Erythroblast (primary cell): ENCODE measurements around the gene RAP1A.
"Not testable (repeated sequence)": the region's sequence is repeated elsewhere in the genome, so short reads cannot be mapped to it uniquely, and the experiment has no call there.

Experiments used
- DNase-seq, 2 experiments: peaks; one replicate each; lab custom pipeline; 2025; lab: John Stamatoyannopoulos, UW
- GATA1 ChIP-seq: IDR thresholded peaks from 2 replicates; pipeline ENCODE4 v1.6.1; 2011; ENCODE audit warnings: low read depth, mild to moderate bottlenecking, control low read depth, low read length, moderate library complexity
- POLR2A ChIP-seq: IDR thresholded peaks from 2 replicates; pipeline ENCODE4 v1.6.1; 2011; ENCODE audit warnings: mild to moderate bottlenecking, low read length

RAP1A gene

DNA sequence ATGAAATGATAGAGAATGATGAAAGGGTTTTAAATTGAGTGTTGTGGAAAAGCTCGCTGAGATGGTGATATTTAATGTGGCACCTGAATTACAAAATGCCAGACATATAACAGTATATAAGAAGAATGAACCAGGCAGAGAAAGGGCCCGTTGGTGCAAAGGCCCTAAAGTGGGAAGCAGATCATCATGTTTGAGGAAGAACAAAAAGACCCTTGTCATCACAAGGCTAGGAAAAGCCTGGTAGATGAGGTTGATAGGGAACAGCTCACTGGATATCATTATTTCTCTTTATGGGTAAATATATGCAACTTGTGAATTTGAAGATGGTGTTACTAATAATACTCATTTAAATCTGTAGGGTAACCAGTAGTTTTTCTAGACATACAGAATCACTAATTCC lies 11.0 kb downstream of the RAP1A start:
- no peak for DNase-seq
- no peak for TF ChIP-seq GATA1
- no peak for TF ChIP-seq POLR2A

DNA sequence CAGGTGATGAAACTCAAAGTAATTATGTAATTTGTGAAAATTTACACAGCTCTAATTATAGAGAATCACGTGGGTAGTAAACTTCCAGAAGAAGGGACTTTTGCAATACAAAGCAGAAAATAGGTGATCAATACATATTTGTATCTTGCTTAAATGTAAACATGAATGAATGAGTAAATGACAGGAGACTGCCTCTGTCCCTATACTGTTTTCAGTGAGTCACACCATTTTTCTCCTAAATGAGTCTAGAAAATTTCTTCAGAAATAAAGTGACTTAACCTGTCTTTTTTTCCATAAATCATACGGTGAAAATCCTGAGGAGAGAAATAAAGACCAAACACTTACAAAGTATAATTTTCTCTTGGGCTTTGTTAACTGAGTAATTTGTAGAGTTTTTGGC lies 11.9 kb downstream of the RAP1A start:
- TF ChIP-seq GATA1, result no peak
- TF ChIP-seq POLR2A, result no peak
- no peak for DNase-seq

DNA sequence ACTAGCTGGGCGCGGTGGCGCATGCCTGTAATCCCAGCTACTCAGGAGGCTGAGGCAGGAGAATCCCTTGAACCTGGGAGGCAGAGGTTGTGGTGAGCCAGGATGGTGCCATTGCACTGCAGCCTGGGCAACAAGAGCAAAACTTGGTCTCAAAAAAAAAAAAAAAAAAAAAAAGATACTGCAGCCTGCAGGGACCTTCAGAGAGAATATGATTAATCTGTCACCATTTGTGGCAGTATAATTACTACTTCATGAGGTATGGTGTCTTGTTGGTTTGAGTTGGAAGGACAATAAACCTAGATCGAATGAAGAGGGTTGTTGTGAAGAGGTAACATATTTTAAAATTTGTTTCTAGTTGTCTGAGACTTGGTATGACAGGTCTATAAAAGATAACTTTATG lies 13.2 kb downstream of the RAP1A start:
- not testable (repeated sequence) for DNase-seq

DNA sequence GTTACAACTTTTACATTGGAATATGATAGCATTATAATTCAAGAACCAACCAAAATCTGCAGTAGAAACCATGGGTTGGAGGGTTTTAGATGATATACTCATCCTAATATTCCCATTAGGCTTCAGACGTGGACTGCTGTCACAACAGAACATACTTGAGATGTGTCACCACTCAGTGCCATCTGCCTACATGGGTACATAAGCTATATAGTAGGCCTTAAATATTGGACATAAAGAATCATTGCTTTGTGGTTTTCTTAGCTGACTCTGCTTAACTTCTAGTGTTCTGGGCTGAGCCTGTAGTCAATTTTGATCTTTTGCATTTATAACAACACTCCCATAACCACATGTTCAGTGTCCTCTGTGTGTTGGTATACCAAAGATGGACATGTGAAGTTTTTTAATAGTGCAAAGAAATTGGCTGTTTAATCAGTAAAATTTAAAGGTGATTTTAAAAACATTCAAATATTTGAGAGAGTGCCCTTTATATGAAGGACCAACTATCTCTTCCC lies 14.2 kb downstream of the RAP1A start:
- DNase-seq, result no peak
- TF ChIP-seq GATA1 (no peak), POLR2A (no peak)

DNA sequence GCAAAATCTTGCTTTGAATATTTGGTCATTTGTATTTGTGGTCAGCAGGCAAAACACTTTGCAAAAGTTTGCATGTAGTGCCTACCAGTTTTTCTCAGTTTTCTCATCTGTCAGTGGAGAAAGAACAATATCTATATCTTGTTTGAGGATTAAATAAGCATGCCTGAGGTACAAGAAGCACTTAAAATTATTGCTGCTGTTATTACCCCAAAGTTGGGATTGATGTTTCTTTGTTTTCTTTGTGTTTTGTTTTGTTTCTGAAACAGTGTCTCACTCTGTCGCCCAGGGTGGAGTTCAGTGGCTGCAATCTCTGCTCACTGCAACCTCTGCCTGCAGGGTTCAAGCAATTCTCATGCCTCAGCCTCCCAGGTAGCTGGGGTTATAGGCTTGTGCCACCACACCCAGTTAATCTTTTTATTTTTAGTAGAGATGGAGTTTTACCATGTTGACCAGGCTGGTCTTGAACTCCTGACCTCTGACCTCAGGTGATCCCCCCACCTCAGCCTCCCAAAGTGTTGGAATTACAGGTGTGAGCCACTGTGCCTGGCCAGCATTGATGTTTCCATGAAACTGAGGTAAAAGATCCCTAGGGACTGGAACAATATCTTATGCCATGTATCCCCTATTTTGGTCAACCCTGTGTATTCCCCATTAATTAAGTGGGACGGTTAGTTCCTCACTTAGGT lies 15.9 kb downstream of the RAP1A start:
- TF ChIP-seq GATA1 (no peak), POLR2A (no peak)
- no peak for DNase-seq

DNA sequence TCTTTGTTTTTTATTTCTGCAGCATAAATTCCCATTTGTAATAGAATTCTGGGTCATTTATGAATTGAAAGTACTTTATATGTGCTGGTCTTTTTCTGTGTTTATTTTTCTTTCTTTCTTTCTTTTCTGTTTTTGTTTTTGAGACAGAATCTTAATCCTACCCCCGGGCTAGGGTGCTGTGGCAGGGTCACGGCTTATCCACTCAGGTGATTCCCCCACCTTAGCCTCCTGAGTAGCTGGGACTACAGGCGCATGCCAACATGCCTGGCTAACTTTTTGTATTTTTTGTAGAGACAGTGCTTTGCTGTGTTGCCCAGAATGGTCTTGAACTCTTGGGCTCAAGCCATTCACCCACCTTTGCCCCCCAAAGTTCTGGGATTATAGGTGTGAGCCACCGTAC lies 18.7 kb downstream of the RAP1A start:
- TF ChIP-seq POLR2A (no peak), GATA1 (no peak)
- no peak for DNase-seq

DNA sequence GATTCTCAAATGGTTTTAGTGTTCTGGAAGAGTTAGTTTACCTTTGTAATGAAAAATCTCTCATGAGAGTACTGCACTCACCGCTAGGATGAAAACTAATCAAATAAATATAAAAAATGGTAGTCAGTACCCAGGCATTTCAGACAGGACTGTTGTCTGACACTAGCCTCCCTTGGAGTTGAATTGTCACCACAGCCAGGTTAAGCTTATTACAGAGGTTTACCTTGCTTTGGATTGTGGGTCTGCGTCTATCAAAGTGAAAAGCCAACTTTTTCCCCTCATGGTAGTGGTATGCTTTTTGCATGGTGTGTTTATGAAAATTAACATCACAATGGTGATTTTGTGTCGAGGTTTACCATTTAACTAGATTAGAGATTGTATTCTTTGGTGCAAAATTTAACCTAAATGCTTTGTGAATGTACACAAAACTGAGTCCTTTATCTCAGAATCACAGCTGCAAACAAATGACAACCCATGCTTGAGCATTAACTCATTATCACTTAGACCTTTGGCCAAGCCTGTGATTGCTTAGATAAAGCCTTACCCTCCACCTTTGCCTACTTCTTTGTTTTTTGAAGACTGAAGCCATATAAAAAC lies 20.1 kb downstream of the RAP1A start:
- TF ChIP-seq POLR2A, result no peak
- TF ChIP-seq GATA1, result no peak
- peak in 1 of 2 experiments; percentile 63 for DNase-seq

DNA sequence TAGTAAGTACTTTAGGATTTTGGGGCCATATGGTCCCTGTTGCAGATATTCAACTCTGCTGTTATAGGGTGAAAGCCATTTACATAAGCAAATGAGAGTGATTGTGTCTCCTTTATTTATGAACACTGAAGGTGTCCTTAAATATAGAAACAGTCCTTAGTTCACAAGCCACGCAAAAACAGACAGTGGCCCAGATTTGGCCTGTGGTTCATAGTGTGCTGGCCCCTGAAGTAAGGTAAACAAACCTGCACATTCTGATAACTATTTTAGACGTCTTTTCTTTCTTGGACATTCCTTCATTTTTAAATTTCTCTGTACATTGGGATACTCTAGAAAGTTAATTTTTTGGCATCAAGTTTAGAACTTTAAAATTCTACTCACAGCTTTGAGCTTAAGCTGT lies 23.5 kb downstream of the RAP1A start:
- TF ChIP-seq GATA1, result no peak
- no peak for TF ChIP-seq POLR2A
- no peak for DNase-seq

DNA sequence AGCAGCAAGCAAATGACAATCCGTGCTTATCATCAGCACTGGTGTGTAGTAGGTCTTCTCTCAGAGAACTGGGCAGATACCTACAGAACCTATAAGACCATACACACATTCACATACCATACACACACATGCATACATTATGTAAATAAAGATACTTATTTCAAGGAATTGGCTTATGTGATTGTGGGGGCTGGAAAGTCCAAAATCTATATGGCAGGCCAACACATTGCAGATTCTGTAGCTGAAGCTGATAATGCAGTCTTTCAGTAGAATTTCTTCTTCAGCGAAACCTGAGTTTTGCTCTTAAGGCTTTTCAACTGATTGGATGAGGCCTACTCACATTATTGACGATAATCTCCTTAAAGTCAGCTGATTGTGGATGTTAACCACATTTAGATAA lies 24.1 kb downstream of the RAP1A start:
- no peak for DNase-seq
- TF ChIP-seq GATA1 (no peak), POLR2A (no peak)

DNA sequence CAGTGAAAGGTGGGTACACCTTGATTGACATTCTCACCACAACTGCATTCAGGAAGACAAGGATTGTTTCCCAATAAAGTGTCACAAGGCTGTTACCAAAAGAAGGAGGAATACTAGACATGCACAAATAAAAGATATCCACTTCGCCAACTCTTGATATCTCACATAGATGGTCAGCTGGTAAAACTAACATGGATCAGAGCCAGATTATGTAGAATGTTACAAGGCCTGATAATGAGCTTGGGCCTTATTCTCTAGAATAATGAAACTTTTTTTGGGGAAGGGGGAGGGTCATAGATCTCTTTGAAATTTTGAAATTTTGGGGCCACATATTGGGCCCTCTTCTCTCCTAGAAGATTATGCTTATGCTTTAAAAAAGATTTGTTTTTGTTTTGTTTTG lies 24.9 kb downstream of the RAP1A start:
- no peak for TF ChIP-seq GATA1
- TF ChIP-seq POLR2A, result no peak
- peak in 1 of 2 experiments; percentile 50 for DNase-seq

DNA sequence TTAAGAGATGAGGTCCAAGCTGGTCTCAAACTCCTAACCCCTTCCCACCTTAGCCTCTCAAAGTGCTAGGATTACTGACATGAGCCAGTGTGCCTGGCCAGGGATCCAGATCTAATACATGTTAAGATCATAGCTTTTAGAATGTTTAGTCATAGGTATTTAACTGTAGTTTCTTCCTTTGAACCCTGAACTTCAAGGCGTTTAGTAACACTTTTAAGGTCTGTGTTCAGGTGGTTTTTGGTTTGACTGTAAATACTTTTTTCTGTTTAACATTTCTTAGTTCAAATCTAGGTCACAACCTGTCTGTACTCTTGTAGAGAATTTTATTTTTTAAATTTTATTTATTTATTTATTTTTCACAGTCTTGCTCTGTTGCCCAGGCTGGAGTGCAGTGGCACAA lies 28.1 kb downstream of the RAP1A start:
- TF ChIP-seq POLR2A (no peak), GATA1 (no peak)
- DNase-seq, result no peak

DNA sequence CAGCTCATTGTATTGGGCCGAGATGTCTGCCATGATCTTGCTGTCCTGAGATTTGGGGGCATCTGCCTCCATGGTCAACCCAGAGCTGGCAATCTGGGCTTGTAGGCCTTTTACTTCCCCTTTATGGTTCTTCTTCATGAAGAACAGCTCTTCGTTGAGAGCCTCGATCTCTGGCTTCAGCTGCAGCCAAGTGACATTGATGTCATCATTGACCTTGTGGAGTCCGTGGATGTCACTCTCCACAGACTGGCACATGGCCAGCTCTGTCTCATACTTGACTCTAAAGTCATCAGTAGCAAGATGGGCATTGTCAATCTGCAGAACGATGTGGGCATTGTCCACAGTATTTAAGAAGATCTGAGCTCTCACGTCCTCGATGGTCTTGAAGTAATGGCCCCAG lies 29.2 kb downstream of the RAP1A start:
- DNase-seq, result peak; percentile 52 to 57
- TF ChIP-seq GATA1, result no peak
- TF ChIP-seq POLR2A, result no peak

DNA sequence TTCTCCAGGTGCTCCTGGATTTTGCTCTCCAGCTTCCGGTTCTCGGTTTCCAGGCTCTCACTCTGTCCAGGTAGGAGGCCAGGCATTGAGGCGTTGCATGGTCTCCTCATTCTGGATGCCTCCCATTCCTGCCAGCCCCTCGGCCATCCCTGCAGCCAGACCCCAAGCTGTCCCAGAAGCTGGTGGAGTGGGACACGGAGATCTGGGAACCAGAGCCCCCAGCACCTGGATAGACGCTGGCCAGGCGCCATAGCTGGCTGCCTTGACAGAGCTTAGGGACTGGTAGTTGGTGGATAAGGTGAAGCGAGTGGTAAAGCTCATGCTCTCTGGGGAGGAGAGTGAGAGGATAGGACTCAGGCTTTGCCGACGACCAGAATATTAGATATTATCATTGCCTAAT lies 29.6 kb downstream of the RAP1A start:
- TF ChIP-seq GATA1 (no peak), POLR2A (no peak)

DNA sequence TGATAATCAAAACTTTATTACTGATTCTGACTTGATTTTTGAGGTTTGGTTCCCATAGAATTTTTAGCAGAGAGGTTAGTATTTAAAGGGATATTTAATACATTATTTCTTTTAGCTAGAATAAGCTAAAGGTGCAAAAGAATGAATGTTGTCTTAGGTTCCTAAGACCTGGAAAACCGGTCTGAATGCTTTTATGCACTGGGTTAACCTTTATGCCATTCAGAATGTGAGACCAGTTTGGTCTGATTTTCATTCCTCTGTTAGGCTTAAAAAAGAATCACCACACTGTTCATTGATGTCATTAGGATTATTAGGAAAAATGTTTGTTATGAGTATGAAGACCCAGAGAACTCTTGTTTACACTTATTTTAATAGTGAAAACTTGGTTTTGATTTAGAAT lies 30.1 kb downstream of the RAP1A start:
- TF ChIP-seq POLR2A, result no peak
- no peak for DNase-seq

More for the DNA sequence above, 29.6 kb downstream of the RAP1A start:
- no peak for DNase-seq

DNA sequence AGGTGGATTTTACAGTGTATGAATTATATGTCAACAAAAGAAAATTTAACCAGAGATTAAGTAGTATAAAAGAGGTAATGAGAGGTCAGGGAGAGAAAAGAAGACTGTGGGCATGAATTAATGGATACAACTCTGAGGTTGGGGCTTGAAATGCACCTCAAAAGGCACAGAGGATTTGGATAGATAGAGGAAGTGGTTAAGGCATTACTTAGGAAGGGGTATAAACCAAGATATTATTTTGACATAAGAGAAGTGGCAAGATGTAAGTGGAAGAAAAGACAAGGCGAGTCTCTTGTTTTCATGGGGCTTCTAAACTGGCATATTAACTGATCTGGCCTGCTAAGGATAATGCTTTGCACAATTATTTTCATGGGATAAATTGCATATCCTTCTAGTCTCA lies 34.1 kb downstream of the RAP1A start:
- no peak for TF ChIP-seq GATA1
- no peak for TF ChIP-seq POLR2A
- DNase-seq, result no peak

DNA sequence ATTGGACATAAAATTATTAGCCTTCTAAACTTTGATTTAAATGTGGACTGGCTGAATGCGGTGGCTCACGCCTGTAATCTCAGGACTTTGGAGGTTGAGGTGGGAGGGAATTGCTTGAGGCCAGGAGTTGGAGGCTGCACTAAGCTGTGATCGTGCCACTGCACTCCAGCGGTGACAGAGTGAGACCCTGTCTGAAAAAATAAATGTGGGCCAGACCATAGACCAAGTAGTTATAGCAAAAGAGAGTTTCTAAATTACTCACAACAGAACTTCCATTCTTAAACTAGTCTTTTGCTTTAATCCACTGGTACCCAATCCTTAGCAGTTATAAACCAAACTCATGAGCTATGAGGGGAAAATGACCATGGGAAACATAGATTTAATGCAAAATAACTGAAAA lies 35.2 kb downstream of the RAP1A start:
- TF ChIP-seq GATA1 (no peak), POLR2A (no peak)
- no peak for DNase-seq
